ENCODE data around the gene FZR1. TPM values are rescaled to one million over a fixed set of nuclear protein-coding genes. Genes with fewer than 3 reads are reported as not detected.

Gene FZR1
- polyA plus RNA-seq, 2 of the 4 experiments (the other 2 are of a cell fraction) = 13.9 to 18.1 TPM

DNA sequence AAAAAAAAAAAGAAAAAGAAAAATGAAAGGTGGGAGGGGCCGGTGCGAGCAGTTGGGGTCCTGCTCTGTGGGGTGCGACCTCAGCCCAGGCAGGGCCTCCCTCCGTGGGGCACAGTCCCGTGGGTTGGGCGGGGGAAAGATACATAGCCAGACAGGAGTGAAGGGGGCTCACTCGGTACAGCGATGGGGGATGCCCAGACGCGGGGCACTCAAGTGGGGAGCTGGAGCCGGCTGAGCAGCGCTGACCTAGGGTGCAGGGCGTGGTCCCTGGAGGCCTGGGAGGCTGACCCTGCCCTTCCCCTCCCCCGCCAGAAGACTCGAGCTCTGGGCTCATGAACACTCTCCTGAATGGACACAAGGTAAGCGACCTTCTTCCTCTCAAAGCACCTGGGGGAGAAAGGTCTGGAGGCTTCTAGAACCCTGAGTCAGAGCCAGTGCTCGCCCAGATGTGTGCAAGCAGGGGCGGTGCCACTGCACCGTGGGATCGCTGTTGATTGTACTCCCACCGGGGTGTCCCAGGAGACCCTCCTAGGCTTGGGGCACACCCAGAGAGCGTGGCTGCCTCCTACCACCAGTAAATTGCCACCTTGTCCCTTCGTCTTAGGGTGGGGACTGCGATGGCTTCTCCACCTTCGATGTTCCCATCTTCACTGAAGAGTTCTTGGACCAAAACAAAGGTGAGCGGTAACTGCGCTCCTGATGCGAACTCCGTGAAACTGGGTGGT, 70.0 kb downstream of the FZR1 start:
- ChIA-PET CTCF (interaction anchor here (1.0 to 9.7 kb wide), 18 partner anchors 9 to 166 kb away, joined by 3 to 100 read pairs (median 5); partner anchors contain the start of genes GIPC3, MFSD12 and TEKTIP1), POLR2A (no interaction called here)
- peaks cover 10% of the 10 kb centered on the region; the same call in 1 of the 3 replicates for H3K4me1 ChIP-seq
- no peaks in the 10 kb centered on the region for H3K9me3 ChIP-seq
- FAIRE-seq = no peak
- H3K27ac ChIP-seq = no peak overlapping the region
- TF ChIP-seq JUNB (IDR thresholded peaks at IDR 0.05) = no peak
- no peak for TF ChIP-seq ESRRA (IDR thresholded peaks at IDR 0.05; ENCODE audit: borderline replicate concordance, low read length)
- no peak for TF ChIP-seq POLR2A (IDR thresholded peaks at IDR 0.05; ENCODE audit: low read length)
- TF ChIP-seq HEYL (CRISPR knock-in tag; IDR thresholded peaks at IDR 0.05) = no peak
- TF ChIP-seq GATA3 (IDR thresholded peaks at IDR 0.05; ENCODE audit: borderline replicate concordance) = no peak
- TF ChIP-seq, protein P1, sequence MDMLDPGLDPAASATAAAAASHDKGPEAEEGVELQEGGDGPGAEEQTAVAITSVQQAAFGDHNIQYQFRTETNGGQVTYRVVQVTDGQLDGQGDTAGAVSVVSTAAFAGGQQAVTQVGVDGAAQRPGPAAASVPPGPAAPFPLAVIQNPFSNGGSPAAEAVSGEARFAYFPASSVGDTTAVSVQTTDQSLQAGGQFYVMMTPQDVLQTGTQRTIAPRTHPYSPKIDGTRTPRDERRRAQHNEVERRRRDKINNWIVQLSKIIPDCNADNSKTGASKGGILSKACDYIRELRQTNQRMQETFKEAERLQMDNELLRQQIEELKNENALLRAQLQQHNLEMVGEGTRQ (IDR thresholded peaks at IDR 0.05) = no peak
- no peak for TF ChIP-seq NPAS2 (CRISPR knock-in tag; IDR thresholded peaks at IDR 0.05; ENCODE audit: borderline replicate concordance)
- TF ChIP-seq CBX8 (IDR thresholded peaks at IDR 0.05) = no peak
- no peak overlapping the region for H3K4me3 ChIP-seq
- H3K4me2 ChIP-seq = no peak overlapping the region
- DNase-seq (ENCODE audit: low read depth in 1 of 2, low spot score in 1 of 2) = no peak
- WGBS (ENCODE audit: missing lambda C conversion rate) = 95% methylated on average over 16 of the region's 29 CpGs
- ATAC-seq = no peak

DNA sequence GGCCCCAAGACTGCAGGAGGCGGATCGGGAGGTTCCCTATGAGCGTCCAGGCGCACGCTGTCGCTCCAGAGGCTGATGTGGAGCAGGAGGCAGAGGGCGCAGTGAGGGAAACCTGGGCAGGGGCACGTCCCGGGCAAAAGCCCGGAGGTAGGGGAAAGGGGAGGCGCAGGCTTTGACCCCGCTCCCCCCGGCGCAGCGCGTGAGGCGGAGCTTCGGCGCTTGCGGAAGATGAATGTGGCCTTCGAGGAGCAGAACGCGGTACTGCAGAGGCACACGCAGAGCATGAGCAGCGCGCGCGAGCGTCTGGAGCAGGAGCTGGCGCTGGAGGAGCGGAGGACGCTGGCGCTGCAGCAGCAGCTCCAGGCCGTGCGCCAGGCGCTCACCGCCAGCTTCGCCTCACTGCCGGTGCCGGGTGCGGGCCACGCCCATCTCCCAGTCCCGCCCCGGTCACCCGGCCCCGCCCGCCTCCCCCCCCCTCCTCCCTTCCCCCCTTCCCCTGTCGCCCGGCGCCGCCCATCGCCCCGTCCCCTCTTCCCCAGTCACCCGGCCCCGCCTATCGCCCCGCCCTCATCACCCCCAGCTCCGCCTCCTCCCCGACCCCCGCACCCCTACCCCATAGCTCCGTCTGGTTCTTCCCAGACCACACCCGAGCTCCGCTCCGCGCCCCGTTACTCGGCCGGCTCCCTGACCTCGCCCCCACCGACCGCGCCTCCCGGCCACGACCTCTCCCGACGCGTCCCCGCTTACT, 70.8 kb downstream of the FZR1 start:
- Histone ChIP-seq H3K27ac (no peak overlapping the region), H3K9me3 (no peaks in the 10 kb centered on the region), H3K4me2 (no peak overlapping the region), H3K4me1 (peaks cover 3% of the 10 kb centered on the region; the same call in 1 of the 3 replicates), H3K4me3 (no peak overlapping the region)
- 96% methylated on average over 55 of the region's 78 CpGs for WGBS (ENCODE audit: missing lambda C conversion rate)
- TF ChIP-seq, protein P2, sequence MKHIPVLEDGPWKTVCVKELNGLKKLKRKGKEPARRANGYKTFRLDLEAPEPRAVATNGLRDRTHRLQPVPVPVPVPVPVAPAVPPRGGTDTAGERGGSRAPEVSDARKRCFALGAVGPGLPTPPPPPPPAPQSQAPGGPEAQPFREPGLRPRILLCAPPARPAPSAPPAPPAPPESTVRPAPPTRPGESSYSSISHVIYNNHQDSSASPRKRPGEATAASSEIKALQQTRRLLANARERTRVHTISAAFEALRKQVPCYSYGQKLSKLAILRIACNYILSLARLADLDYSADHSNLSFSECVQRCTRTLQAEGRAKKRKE (CRISPR knock-in tag; IDR thresholded peaks at IDR 0.05; ENCODE audit: low read depth) = no peak
- no peak for TF ChIP-seq ZNF302 (CRISPR knock-in tag; IDR thresholded peaks at IDR 0.05)
- TF ChIP-seq JUNB (IDR thresholded peaks at IDR 0.05) = no peak
- no peak for TF ChIP-seq HOXA7 (CRISPR knock-in tag; IDR thresholded peaks at IDR 0.05)
- no peak for TF ChIP-seq JUN (IDR thresholded peaks at IDR 0.05)
- no peak for TF ChIP-seq ZSCAN20 (CRISPR knock-in tag; IDR thresholded peaks at IDR 0.05)
- TF ChIP-seq RARB (CRISPR knock-in tag; IDR thresholded peaks at IDR 0.05) = no peak
- TF ChIP-seq SMC3 (IDR thresholded peaks at IDR 0.05) = no peak
- no peak for TF ChIP-seq CBX8 (IDR thresholded peaks at IDR 0.05)
- no peak for TF ChIP-seq MAZ (IDR thresholded peaks at IDR 0.05; ENCODE audit: borderline replicate concordance, low read depth, low read length)
- no peak for TF ChIP-seq POLR2A (IDR thresholded peaks at IDR 0.05; ENCODE audit: low read length)
- TF ChIP-seq TFCP2L1 (CRISPR knock-in tag; IDR thresholded peaks at IDR 0.05) = no peak
- FAIRE-seq (no peak), DNase-seq (ENCODE audit: low read depth in 1 of 2, low spot score in 1 of 2) (no peak), ATAC-seq (no peak)
- ChIA-PET POLR2A (no interaction called here), CTCF (interaction anchor here (3.8 to 9.7 kb wide), 2 partner anchors 19 to 30 kb away, joined by 70 to 100 read pairs; partner anchors contain the start of gene MFSD12)

DNA sequence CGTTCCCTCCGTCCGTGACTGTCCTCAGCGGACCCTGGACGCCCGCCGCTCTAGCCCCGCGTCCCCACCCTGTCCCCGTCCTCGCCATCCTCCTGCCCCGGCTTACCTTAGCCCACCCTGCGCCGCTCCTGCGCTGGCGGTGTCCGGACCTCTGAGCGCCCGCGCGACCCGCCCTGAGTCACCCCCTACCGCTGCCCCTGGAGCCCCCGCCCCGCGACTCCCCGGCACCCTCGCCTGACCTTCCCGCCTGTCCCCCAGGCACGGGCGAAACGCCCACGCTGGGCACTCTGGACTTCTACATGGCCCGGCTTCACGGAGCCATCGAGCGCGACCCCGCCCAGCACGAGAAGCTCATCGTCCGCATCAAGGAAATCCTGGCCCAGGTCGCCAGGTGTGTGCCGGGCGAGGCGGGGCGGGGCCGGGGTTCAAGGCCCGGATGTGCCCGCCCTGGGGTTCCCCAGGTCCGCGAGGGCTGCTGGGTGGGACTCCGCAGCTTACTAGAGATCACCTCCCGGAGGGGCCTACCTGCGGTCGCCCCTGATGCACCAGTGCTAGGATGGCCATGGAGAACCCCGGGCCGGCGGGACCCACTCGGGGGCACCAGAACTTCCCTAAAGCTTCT, 71.7 kb downstream of the FZR1 start:
- Histone ChIP-seq H3K4me1 (no peaks in the 10 kb centered on the region), H3K9me3 (no peaks in the 10 kb centered on the region), H3K4me3 (no peak overlapping the region), H3K4me2 (no peak overlapping the region), H3K27ac (no peak overlapping the region)
- no peak for ATAC-seq
- WGBS (ENCODE audit: missing lambda C conversion rate) = 96% methylated on average over 16 of the region's 60 CpGs
- FAIRE-seq = no peak
- DNase-seq (ENCODE audit: low read depth in 1 of 2, low spot score in 1 of 2) = no peak
- ChIA-PET CTCF (interaction anchor here (0.5 to 9.7 kb wide), 3 partner anchors 24 to 42 kb away, joined by 4 to 100 read pairs (median 5); no protein-coding TSS in a partner anchor), POLR2A (no interaction called here)
- TF ChIP-seq TFCP2L1 (CRISPR knock-in tag; IDR thresholded peaks at IDR 0.05) = no peak
- no peak for TF ChIP-seq HDAC2 (IDR thresholded peaks at IDR 0.05)
- TF ChIP-seq, protein P3, sequence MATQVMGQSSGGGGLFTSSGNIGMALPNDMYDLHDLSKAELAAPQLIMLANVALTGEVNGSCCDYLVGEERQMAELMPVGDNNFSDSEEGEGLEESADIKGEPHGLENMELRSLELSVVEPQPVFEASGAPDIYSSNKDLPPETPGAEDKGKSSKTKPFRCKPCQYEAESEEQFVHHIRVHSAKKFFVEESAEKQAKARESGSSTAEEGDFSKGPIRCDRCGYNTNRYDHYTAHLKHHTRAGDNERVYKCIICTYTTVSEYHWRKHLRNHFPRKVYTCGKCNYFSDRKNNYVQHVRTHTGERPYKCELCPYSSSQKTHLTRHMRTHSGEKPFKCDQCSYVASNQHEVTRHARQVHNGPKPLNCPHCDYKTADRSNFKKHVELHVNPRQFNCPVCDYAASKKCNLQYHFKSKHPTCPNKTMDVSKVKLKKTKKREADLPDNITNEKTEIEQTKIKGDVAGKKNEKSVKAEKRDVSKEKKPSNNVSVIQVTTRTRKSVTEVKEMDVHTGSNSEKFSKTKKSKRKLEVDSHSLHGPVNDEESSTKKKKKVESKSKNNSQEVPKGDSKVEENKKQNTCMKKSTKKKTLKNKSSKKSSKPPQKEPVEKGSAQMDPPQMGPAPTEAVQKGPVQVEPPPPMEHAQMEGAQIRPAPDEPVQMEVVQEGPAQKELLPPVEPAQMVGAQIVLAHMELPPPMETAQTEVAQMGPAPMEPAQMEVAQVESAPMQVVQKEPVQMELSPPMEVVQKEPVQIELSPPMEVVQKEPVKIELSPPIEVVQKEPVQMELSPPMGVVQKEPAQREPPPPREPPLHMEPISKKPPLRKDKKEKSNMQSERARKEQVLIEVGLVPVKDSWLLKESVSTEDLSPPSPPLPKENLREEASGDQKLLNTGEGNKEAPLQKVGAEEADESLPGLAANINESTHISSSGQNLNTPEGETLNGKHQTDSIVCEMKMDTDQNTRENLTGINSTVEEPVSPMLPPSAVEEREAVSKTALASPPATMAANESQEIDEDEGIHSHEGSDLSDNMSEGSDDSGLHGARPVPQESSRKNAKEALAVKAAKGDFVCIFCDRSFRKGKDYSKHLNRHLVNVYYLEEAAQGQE (IDR thresholded peaks at IDR 0.05) = no peak
- TF ChIP-seq RARB (CRISPR knock-in tag; IDR thresholded peaks at IDR 0.05) = no peak
- TF ChIP-seq RFX5 (IDR thresholded peaks at IDR 0.05) = no peak
- TF ChIP-seq CHD2 (IDR thresholded peaks at IDR 0.05; ENCODE audit: low read length, partially characterized antibody) = no peak
- TF ChIP-seq EHF (CRISPR knock-in tag; IDR thresholded peaks at IDR 0.05) = no peak
- no peak for TF ChIP-seq PHF8 (IDR thresholded peaks at IDR 0.05; ENCODE audit: borderline replicate concordance, low read depth)
- no peak for TF ChIP-seq RCOR1 (IDR thresholded peaks at IDR 0.05; ENCODE audit: low read depth, low read length)

Data from A549 (cell line).